WERI-Rb-1 (cell line): ENCODE measurements around the gene SLIT3.
A peak's percentile ranks its signal among the peaks of the same experiment; 100 is the strongest.

Experiments
- DNase-seq: peaks from one replicate; pipeline ENCODE4 v3.0.0-alpha.2; 2020
- H3K27ac ChIP-seq: fragments of 250-450 bp; sonication (Bioruptor Pico); 2 replicates; pipeline ENCODE4 v1.5.1; 2020; ENCODE audit warnings: mild to moderate bottlenecking, moderate library complexity
- H3K27me3 ChIP-seq: fragments of 250-450 bp; sonication (Bioruptor Pico); 2 replicates; pipeline ENCODE4 v1.5.1; 2021; ENCODE audit warnings: mild to moderate bottlenecking, low read depth, moderate library complexity; ENCODE audit not compliant: insufficient read depth, severe bottlenecking
- H3K36me3 ChIP-seq: fragments of 250-450 bp; sonication (Bioruptor Pico); 2 replicates; pipeline ENCODE4 v1.5.1; 2020; ENCODE audit warnings: mild to moderate bottlenecking, moderate library complexity
- H3K4me3 ChIP-seq: 2 replicates; pipeline ENCODE4 v1.5.1; 2011; ENCODE audit warnings: low read depth, mild to moderate bottlenecking, control low read depth, low read length
- H3K9me3 ChIP-seq: fragments of 250-450 bp; sonication (Bioruptor Pico); 2 replicates; pipeline ENCODE4 v1.5.1; 2021; ENCODE audit warnings: mild to moderate bottlenecking, moderate library complexity; ENCODE audit not compliant: severe bottlenecking
- TF ChIP-seq, protein P1 (sequence below): IDR thresholded peaks from 2 replicates; pipeline ENCODE4 v1.5.1; 2011; ENCODE audit warnings: low read depth, mild to moderate bottlenecking, control low read depth, inconsistent platforms, low read length

Gene SLIT3

DNA sequence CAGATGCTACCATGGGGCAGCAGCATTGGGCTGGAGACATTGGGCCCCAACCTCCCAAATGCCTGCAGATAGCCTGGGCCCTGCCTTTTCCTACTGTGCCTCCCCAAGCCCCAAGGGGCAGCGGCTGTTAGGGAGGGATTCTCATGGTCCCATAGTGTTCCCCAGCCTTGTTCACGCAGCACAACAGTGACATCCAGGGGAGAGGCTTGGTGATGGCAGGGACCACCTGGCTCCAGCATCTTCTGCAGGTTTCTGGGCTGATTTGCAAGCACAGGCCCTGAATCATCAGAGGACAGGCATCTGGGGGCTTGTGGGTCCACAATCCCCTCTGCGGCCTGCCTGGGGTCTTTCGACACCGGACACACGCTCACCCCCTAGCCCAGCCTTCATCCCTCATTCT lies 354.6 kb downstream of the SLIT3 start:
- no peak overlapping the region for H3K4me3 ChIP-seq
- H3K27me3 ChIP-seq = peaks cover 73% of the 10 kb centered on the region
- TF ChIP-seq, protein P1, sequence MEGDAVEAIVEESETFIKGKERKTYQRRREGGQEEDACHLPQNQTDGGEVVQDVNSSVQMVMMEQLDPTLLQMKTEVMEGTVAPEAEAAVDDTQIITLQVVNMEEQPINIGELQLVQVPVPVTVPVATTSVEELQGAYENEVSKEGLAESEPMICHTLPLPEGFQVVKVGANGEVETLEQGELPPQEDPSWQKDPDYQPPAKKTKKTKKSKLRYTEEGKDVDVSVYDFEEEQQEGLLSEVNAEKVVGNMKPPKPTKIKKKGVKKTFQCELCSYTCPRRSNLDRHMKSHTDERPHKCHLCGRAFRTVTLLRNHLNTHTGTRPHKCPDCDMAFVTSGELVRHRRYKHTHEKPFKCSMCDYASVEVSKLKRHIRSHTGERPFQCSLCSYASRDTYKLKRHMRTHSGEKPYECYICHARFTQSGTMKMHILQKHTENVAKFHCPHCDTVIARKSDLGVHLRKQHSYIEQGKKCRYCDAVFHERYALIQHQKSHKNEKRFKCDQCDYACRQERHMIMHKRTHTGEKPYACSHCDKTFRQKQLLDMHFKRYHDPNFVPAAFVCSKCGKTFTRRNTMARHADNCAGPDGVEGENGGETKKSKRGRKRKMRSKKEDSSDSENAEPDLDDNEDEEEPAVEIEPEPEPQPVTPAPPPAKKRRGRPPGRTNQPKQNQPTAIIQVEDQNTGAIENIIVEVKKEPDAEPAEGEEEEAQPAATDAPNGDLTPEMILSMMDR = peak; percentile 33; the same call in 1 of the 2 replicates
- H3K27ac ChIP-seq = no peak overlapping the region
- H3K9me3 ChIP-seq = no peaks in the 10 kb centered on the region
- H3K36me3 ChIP-seq = no peaks in the 10 kb centered on the region
- DNase-seq = peak; percentile 17

DNA sequence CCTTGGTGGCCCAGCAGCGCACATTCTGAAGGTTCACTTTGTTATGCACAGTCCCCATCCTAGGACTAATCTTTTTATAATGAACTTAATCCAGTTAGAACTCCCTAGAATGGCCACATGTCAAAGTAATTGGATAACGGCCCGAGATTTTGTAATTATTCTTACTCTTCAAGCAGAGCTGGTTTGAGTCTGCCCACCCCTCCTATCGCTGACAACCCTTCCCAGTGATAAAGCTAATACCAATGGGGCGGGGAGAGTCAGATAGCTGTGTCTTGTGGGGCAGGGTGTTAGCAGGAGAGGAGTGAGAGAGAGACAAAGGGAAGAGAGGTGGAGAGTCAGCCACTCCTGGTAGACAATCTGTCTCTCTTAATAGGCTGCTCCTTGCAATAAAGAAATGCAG lies 356.9 kb downstream of the SLIT3 start:
- H3K27ac ChIP-seq = no peak overlapping the region
- no peaks in the 10 kb centered on the region for H3K9me3 ChIP-seq
- TF ChIP-seq, protein P1 = no peak
- H3K4me3 ChIP-seq = no peak overlapping the region
- no peaks in the 10 kb centered on the region for H3K36me3 ChIP-seq
- DNase-seq = peak; percentile 38
- H3K27me3 ChIP-seq = peaks cover 74% of the 10 kb centered on the region

DNA sequence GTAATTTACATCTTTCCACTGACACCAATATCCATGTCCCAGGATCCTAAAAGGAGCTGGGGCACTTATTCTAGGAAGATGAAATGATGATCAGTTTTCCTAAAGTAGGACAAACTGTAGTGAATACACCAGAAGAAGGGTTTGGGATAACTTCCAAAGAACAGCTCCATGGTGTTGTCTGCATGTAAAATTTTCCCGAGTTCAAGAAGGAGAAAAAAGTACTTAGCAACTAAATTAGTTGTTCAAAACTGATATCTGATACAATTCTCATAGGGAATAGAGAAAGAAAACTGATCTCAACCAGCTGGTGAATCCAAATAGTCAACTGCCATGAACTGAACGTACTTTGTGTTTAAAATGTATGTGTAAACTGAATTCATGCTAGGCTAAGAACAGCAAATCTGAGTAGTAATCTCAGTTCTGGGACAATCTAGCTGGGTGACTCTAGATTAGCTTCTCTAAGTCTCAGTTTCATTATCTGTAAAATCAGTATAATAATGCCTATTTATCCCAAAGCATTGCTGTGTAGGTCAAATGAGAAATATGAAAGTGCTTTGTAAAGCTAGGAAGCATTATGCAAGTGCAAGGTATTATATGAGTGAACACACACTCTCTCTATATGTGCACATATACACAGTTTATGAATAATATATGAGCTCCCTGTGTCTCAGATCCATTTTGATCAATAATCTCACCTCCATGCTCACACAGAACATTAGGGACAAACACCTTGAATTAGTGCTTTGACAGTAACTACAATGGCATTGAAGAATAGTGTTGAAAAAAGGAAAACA lies 357.7 kb downstream of the SLIT3 start:
- TF ChIP-seq, protein P1 = no peak
- H3K36me3 ChIP-seq = no peaks in the 10 kb centered on the region
- peaks cover 74% of the 10 kb centered on the region for H3K27me3 ChIP-seq
- no peak overlapping the region for H3K4me3 ChIP-seq
- H3K9me3 ChIP-seq = no peaks in the 10 kb centered on the region
- H3K27ac ChIP-seq = no peak overlapping the region
- no peak for DNase-seq

DNA sequence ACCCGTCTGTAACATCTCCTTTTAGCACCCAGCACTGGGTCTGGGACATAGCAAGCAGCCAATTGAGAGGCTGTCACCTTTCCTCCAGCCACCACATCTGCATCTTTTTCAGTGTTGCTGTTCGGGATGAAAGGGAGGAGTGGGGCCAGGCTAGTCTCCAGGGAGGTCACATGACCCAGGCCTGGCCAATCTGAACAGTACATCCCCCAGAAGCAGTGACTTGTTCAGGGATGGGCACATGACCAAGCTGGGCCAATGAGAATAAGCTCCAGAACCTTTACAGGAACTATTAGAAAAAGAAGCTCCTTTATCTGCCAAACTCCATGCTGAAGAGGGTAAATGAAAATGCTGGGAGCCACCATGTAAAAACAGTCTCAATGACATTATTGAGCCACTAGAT lies 359.0 kb downstream of the SLIT3 start:
- no peak for DNase-seq

DNA sequence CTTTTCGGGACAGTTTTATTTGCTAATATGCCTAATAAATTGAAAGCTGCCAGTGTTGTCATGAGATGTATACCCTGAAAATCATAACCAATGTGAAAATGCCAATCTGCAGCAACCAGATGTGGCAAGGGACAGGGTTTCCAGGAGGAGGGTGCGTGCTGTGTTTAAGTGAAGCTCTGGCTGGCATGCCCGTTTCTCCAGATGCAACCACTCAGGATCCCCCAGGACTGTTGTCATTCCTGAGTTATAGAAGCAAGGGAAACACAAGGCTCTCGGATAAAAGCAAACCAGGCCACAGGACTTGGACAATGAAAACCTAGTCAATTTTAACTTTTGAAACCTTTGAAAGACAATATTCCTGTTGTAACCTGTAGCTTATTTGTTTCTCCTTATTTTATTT lies 360.2 kb downstream of the SLIT3 start:
- TF ChIP-seq, protein P1 = no peak
- Histone ChIP-seq H3K36me3 (no peaks in the 10 kb centered on the region), H3K9me3 (no peaks in the 10 kb centered on the region), H3K27ac (no peak overlapping the region), H3K4me3 (no peak overlapping the region), H3K27me3 (peaks cover 74% of the 10 kb centered on the region)
- no peak for DNase-seq

More for the DNA sequence above, 359.0 kb downstream of the SLIT3 start:
- TF ChIP-seq, protein P1 = no peak
- peaks cover 73% of the 10 kb centered on the region for H3K27me3 ChIP-seq
- no peak overlapping the region for H3K4me3 ChIP-seq
- no peaks in the 10 kb centered on the region for H3K36me3 ChIP-seq
- no peaks in the 10 kb centered on the region for H3K9me3 ChIP-seq
- no peak overlapping the region for H3K27ac ChIP-seq
